Femur (tissue), 1 donor: ENCODE results near the gene MYOM1.

Source experiments
- DNase-seq: peaks from one replicate; pipeline ENCODE4 v3.0.0-alpha.2; 2017

Gene MYOM1

GRCh38 chr18:3148930-3149535 lies 70.7 kb downstream of the MYOM1 start:
- DNase-seq, result no peak

- DNase-seq, result no peak
These were observed 71.7 kb downstream of the MYOM1 start for GRCh38 chr18:3147935-3148554.

GRCh38 chr18:3140986-3141639 lies 78.7 kb downstream of the MYOM1 start:
- DNase-seq, result no peak

- DNase-seq, result no peak
These were observed 79.4 kb downstream of the MYOM1 start for GRCh38 chr18:3140342-3140741.

GRCh38 chr18:3139406-3139805 lies 80.4 kb downstream of the MYOM1 start:
- no peak for DNase-seq

GRCh38 chr18:3138274-3138975 lies 81.3 kb downstream of the MYOM1 start:
- no peak for DNase-seq

GRCh38 chr18:3135536-3135935 lies 84.2 kb downstream of the MYOM1 start:
- no peak for DNase-seq

GRCh38 chr18:3132700-3133099 lies 87.1 kb downstream of the MYOM1 start:
- DNase-seq, result no peak

- DNase-seq, result no peak
These were observed 89.4 kb downstream of the MYOM1 start for GRCh38 chr18:3130344-3130743.

GRCh38 chr18:3129053-3129864 lies 90.5 kb downstream of the MYOM1 start:
- peak; percentile 88 for DNase-seq

- no peak for DNase-seq
These were observed 93.2 kb downstream of the MYOM1 start for GRCh38 chr18:3126457-3127097.

GRCh38 chr18:3124822-3125221 lies 94.9 kb downstream of the MYOM1 start:
- no peak for DNase-seq

GRCh38 chr18:3122851-3123250 lies 96.9 kb downstream of the MYOM1 start:
- DNase-seq, result no peak

- DNase-seq, result no peak
These were observed 98.5 kb downstream of the MYOM1 start for GRCh38 chr18:3121259-3121658.

GRCh38 chr18:3120356-3120755 lies 99.4 kb downstream of the MYOM1 start:
- no peak for DNase-seq

GRCh38 chr18:3119401-3120341 lies 100.1 kb downstream of the MYOM1 start:
- no peak for DNase-seq

- DNase-seq, result no peak
These were observed 101.4 kb downstream of the MYOM1 start for GRCh38 chr18:3118195-3119010.

- DNase-seq, result no peak
These were observed 102.1 kb downstream of the MYOM1 start for GRCh38 chr18:3117493-3118192.

- no peak for DNase-seq
These were observed 104.2 kb downstream of the MYOM1 start for GRCh38 chr18:3115447-3116030.
